Loucy (cell line): ENCODE results near the gene PPHLN1.

ENCODE experiments used
- CTCF ChIP-seq: fragments of 200-600 bp; sonication (generic); conservative IDR thresholded peaks from 2 replicates; pipeline ENCODE4 v1.5.1; 2014; ENCODE audit warnings: mild to moderate bottlenecking, antibody characterized with exemption, low read length
- EZH2phosphoT487 ChIP-seq: fragments of 200-600 bp; IDR thresholded peaks from 2 replicates; pipeline ENCODE4 v1.6.1; 2018; ENCODE audit warnings: antibody characterized with exemption, mild to moderate bottlenecking, moderate library complexity, borderline replicate concordance

DNA sequence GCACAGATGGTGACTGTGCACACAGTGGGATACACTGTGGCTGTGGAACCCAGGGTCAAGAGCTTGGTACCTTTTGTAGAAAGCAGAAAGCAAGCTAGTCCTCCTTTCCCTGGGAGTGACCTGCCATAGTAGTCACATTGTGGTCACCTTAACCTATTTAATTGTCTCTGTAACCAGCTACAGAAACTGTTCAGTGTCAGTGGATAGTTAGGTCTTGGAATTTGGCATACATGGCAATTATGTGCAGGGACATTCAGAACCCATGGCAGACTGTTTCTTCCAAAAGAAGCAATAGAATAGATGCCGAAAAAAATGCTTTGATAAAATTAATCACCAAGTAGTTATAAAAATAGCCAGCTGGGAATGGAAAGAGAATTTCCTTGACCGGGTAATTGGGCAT lies 30.4 kb downstream of the PPHLN1 start:
- TF ChIP-seq CTCF (no peak), EZH2phosphoT487 (no peak)
